ENCODE measurements around the gene FHOD1. TPM values are rescaled to one million over a fixed set of nuclear protein-coding genes. Genes with fewer than 3 reads are reported as not detected.

The FHOD1 gene
- total and polyA plus RNA-seq, 2 experiments from 2014 or later = 10.0 to 17.2 TPM

- DNase-seq (ENCODE audit: low spot score) = no peak
- WGBS (ENCODE audit: low lambda C conversion rate, missing lambda C conversion rate) = 89% methylated on average over 18 of the region's 18 CpGs
- TF ChIP-seq CTCF (IDR thresholded peaks at IDR 0.05; ENCODE audit: poor library complexity) = no peak
- no peak for TF ChIP-seq EZH2 (IDR thresholded peaks at IDR 0.05; ENCODE audit: borderline replicate concordance)
- TF ChIP-seq EZH2phosphoT487 (IDR thresholded peaks at IDR 0.05; ENCODE audit: low read depth, severe bottlenecking, unreplicated experiment) = no peak
Measured at GRCh38 chr16:67254801-67255552, 7.7 kb upstream of the FHOD1 start.

GRCh38 chr16:67252609-67253497 lies 5.6 kb upstream of the FHOD1 start:
- H4K20me1 ChIP-seq (ENCODE audit: insufficient read depth, poor library complexity, severe bottlenecking) = no peaks in the 10 kb centered on the region
- H3K9me2 ChIP-seq (replicated peaks; ENCODE audit: insufficient read depth) = no peaks in the 10 kb centered on the region
- H3K4me2 ChIP-seq = no peak overlapping the region
- no peaks in the 10 kb centered on the region for H3K79me2 ChIP-seq
- DNase-seq (ENCODE audit: low spot score) = no peak
- no peaks in the 10 kb centered on the region for H3K9me3 ChIP-seq (ENCODE audit: low read depth)
- TF ChIP-seq CTCF (IDR thresholded peaks at IDR 0.05; ENCODE audit: poor library complexity) (no peak), EZH2 (IDR thresholded peaks at IDR 0.05; ENCODE audit: borderline replicate concordance) (no peak), EZH2phosphoT487 (IDR thresholded peaks at IDR 0.05; ENCODE audit: low read depth, severe bottlenecking, unreplicated experiment) (no peak)
- no peak overlapping the region for H2AFZ ChIP-seq
- no peak overlapping the region for H3K27ac ChIP-seq
- H3K27me3 ChIP-seq = peaks cover 28% of the 10 kb centered on the region
- H3K4me1 ChIP-seq (ENCODE audit: insufficient read depth) = peaks cover 11% of the 10 kb centered on the region
- H3K36me3 ChIP-seq (replicated peaks; ENCODE audit: insufficient read depth, low read depth) = no peaks in the 10 kb centered on the region
- WGBS (ENCODE audit: low lambda C conversion rate, missing lambda C conversion rate) = 98% methylated on average over 4 of the region's 4 CpGs
- no peak overlapping the region for H3K4me3 ChIP-seq

More at GRCh38 chr16:67254801-67255552, 7.7 kb upstream of the FHOD1 start:
- Histone ChIP-seq H3K36me3 (replicated peaks; ENCODE audit: insufficient read depth, low read depth) (no peaks in the 10 kb centered on the region), H3K27me3 (peaks cover 10% of the 10 kb centered on the region), H3K4me1 (ENCODE audit: insufficient read depth) (no peaks in the 10 kb centered on the region), H3K79me2 (no peaks in the 10 kb centered on the region), H3K4me2 (no peak overlapping the region), H3K9me3 (ENCODE audit: low read depth) (no peaks in the 10 kb centered on the region), H4K20me1 (ENCODE audit: insufficient read depth, poor library complexity, severe bottlenecking) (no peaks in the 10 kb centered on the region), H3K9me2 (replicated peaks; ENCODE audit: insufficient read depth) (no peaks in the 10 kb centered on the region), H3K4me3 (no peak overlapping the region), H2AFZ (no peak overlapping the region), H3K27ac (no peak overlapping the region)

GRCh38 chr16:67250045-67250327 lies 2.7 kb upstream of the FHOD1 start:
- Histone ChIP-seq H3K4me2 (no peak overlapping the region), H3K27ac (no peak overlapping the region), H2AFZ (no peak overlapping the region), H3K27me3 (peaks cover 28% of the 10 kb centered on the region), H3K9me2 (replicated peaks; ENCODE audit: insufficient read depth) (no peaks in the 10 kb centered on the region), H3K36me3 (replicated peaks; ENCODE audit: insufficient read depth, low read depth) (no peaks in the 10 kb centered on the region), H4K20me1 (ENCODE audit: insufficient read depth, poor library complexity, severe bottlenecking) (no peaks in the 10 kb centered on the region), H3K4me3 (no peak overlapping the region), H3K9me3 (ENCODE audit: low read depth) (no peaks in the 10 kb centered on the region), H3K79me2 (peaks cover 2% of the 10 kb centered on the region), H3K4me1 (ENCODE audit: insufficient read depth) (peaks cover 24% of the 10 kb centered on the region)
- TF ChIP-seq EZH2 (IDR thresholded peaks at IDR 0.05; ENCODE audit: borderline replicate concordance) = no peak
- TF ChIP-seq CTCF (IDR thresholded peaks at IDR 0.05; ENCODE audit: poor library complexity) = no peak
- TF ChIP-seq EZH2phosphoT487 (IDR thresholded peaks at IDR 0.05; ENCODE audit: low read depth, severe bottlenecking, unreplicated experiment) = no peak
- WGBS (ENCODE audit: low lambda C conversion rate, missing lambda C conversion rate) = 78% methylated on average over 4 of the region's 4 CpGs
- DNase-seq (ENCODE audit: low spot score) = no peak
